Stimulated activated CD8-positive, alpha-beta memory T cell treated with anti-CD3 and anti-CD28 coated beads, Interleukin-4, amount 100 ng/mL, for 1 hour (primary cell): ENCODE data around the gene LGALS9B.
"Not testable (repeated sequence)": the region's sequence is repeated elsewhere in the genome, so short reads cannot be mapped to it uniquely, and the experiment has no call there.

Experiments used
- DNase-seq, 2 donors: peaks; one replicate each; pipeline ENCODE4 v3.0.0-alpha.2; 2020; ENCODE audit warnings: low read depth in 2 of 2, low spot score in 1 of 2

The LGALS9B gene

GRCh38 chr17:20469107-20469506 is 1.8 kb upstream of the LGALS9B start:
- not testable (repeated sequence) for DNase-seq

DNA sequence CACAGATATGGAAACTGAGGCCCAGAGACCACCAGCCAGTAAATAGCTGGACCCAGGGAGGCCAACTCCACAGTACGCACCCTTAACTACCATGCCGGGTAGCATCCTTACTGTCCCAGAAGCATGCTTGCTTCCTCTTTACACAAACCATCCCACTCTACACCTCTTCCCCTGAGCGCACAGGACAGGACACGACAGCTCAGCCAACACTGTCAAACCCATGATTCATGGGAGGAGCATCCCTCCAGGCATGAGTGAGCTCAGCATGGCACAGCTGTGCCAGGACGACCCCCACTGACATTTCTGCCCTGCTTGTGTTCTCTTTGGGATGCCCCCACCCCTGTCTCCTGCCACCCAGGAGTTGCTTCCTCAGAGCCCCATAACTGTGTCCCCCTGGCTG is 340 bp downstream of the LGALS9B start:
- DNase-seq = not testable (repeated sequence)

- DNase-seq = not testable (repeated sequence)
Measured at GRCh38 chr17:20466553-20466952, 786 bp downstream of the LGALS9B start.

GRCh38 chr17:20465535-20465934 is 1.8 kb downstream of the LGALS9B start:
- not testable (repeated sequence) for DNase-seq

GRCh38 chr17:20464854-20465414 is 2.4 kb downstream of the LGALS9B start:
- not testable (repeated sequence) for DNase-seq

DNA sequence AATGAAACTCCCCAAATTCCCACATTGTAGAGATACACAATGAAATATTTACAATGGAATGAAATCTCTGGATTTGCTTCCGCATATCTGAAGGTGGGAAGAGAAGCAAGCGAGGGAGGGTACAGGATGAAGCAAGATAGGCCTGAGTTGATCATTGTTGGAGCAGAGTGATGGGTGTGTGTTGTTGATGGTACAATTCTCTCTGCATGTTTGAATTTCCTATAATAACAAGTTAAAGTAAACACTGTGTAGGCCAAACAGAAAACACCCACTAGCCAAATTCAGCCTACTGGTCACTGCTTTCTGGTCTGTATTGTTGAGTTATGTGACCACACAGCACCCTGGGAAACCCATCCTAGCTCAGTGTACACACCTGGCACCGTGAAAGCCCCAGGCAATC is 5.2 kb downstream of the LGALS9B start:
- not testable (repeated sequence) for DNase-seq

DNA sequence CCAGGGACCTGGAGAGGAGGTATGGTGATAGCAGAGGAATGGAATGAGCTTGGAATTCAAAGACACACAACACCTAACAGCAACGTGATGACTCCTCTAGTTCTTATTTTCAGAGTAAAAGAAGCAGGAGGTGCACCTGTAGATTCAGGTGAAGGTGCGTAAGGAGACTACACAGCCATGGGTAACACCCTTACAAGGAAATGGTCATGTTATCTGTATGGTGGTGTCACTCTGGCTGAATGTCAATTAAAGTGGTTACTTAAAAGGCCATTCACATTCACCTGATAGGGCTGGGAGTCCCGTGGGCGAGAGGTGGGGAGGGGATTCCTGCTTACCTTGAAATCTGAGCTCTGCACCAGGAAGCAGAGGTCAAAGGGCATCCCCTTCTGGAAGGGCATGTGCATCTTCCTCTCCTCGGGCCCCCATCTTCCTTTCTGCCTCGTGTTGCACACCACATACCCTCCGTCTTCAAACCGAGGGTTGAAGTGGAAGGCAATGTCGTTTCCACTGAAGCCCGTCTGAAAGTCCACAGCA is 9.4 kb downstream of the LGALS9B start:
- DNase-seq = not testable (repeated sequence)

GRCh38 chr17:20455106-20455505 is 12.2 kb downstream of the LGALS9B start:
- not testable (repeated sequence) for DNase-seq

- not testable (repeated sequence) for DNase-seq
Measured at GRCh38 chr17:20453820-20454434, 13.4 kb downstream of the LGALS9B start.

GRCh38 chr17:20450852-20451251 is 16.5 kb downstream of the LGALS9B start:
- not testable (repeated sequence) for DNase-seq

GRCh38 chr17:20447534-20448321 is 19.6 kb downstream of the LGALS9B start:
- not testable (repeated sequence) for DNase-seq

DNA sequence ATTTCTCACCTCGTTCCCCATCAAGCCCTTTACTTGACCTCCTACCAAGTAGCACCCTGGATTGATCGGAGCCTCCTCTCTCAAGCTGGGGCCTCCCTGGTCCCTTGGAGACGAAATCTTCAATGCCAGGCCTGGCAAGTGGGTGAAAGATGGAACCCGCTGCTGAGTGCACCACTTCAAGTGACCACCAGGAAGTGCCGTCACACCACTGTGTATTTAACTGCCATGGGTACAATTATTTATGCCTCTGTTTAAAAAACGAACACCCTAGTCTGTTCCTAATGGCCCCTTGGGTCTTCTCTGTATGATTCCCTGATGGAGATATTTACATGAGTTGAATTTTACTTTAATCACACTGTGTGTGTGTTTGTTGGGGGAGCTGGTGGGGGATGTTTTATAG is 20.4 kb downstream of the LGALS9B start:
- not testable (repeated sequence) for DNase-seq

- DNase-seq = not testable (repeated sequence)
Measured at GRCh38 chr17:20444581-20445236, 22.6 kb downstream of the LGALS9B start.

GRCh38 chr17:20444173-20444572 is 23.2 kb downstream of the LGALS9B start:
- not testable (repeated sequence) for DNase-seq

DNA sequence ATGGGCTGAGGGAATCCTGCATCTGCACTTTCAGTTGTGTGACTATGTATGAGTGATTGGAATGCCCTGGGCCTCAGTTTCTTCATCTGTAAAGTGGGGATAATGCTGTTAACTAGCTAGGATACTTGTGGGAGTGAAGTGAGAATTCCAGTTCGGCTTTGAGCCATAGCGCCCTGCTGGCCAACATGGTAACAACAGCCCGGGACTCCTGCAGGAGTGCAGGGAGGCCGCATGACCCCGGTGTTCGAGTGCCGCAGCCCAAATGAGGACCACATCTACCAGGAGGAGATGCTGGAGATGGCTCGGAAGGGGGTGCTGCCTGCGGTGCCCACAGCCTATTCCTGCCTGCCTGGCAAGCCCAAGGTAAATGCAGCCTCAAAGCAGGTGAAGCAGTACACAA is 23.7 kb downstream of the LGALS9B start:
- not testable (repeated sequence) for DNase-seq

- DNase-seq = not testable (repeated sequence)
Measured at GRCh38 chr17:20440665-20441064, 26.7 kb downstream of the LGALS9B start.

DNA sequence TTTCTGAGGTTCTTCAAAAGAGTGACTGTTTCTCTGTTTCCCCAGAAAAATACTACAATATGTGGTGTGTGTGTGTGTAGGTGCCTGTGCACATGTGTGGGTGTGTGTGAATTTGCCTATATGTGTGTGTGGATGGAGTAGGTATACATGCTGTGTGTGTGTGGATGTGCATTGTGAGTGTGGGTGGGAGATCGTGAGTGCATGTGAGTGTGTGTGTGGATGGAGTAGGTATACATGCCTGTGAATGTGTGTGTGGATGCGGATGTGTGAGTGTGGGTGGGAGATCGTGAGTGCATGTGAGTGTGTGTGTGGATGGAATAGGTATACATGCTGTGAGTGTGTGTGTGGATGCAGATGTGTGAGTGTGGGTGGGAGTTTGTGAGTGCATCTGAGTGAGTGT is 32.2 kb downstream of the LGALS9B start:
- DNase-seq = not testable (repeated sequence)

- DNase-seq = not testable (repeated sequence)
Measured at GRCh38 chr17:20433382-20433781, 34.0 kb downstream of the LGALS9B start.

- not testable (repeated sequence) for DNase-seq
Measured at GRCh38 chr17:20427264-20427663, 40.1 kb downstream of the LGALS9B start.

GRCh38 chr17:20422826-20423225 is 44.5 kb downstream of the LGALS9B start:
- DNase-seq = not testable (repeated sequence)

- not testable (repeated sequence) for DNase-seq
Measured at GRCh38 chr17:20418838-20419237, 48.5 kb downstream of the LGALS9B start.
